RWPE1 (cell line): Measurements from ENCODE around the gene PEAK1.

Source experiments
- CTCF ChIA-PET: fragments of 350-600 bp; sonication (Branson Sonifier 250); formaldehyde crosslinking; extraction: SDS; loops from one replicate; lab custom pipeline; 2021; lab: Yijun Ruan, JAX
- POLR2A ChIA-PET: fragments of 400-600 bp; formaldehyde crosslinking; extraction: SDS; loops from one replicate; lab custom pipeline; 2020; ENCODE audit warnings: antibody characterized with exemption; ENCODE audit not compliant: low non-redundant PET; lab: Yijun Ruan, JAX
- DNase-seq: peaks from one replicate; pipeline ENCODE4 v3.0.0; 2012; ENCODE audit warnings: low spot score
- H3K27ac ChIP-seq: fragments of 450-650 bp; 2 replicates; pipeline ENCODE4 v1.5.1; 2017
- CTCF ChIP-seq: fragments of 450-650 bp; conservative IDR thresholded peaks from 2 replicates; pipeline ENCODE4 v1.5.1; 2017; ENCODE audit warnings: low read depth, mild to moderate bottlenecking

The PEAK1 gene

DNA sequence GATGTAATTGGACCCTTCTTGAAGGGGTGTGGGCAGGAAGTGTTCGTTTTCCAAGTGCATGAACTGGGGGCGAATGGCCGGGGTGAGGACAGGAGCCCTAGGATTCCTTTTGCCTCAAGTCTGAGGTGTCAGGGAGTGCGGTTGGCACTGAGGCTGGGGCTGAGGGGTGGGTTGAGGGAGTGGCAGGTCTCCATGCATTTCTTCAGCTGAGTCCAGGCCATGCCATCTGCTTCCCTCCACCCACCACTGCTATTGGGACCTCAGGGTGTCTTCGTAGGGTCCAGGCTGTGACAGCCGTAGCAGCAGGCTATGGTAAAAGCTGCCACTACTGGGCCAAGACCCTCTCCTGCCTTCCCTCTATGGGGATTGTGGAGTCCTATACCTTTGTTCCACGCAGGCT, 323.4 kb downstream of the PEAK1 start:
- H3K27ac ChIP-seq = no peak overlapping the region
- TF ChIP-seq CTCF = no peak
- no peak for DNase-seq
- ChIA-PET POLR2A (no interaction called here), CTCF (no interaction called here)

DNA sequence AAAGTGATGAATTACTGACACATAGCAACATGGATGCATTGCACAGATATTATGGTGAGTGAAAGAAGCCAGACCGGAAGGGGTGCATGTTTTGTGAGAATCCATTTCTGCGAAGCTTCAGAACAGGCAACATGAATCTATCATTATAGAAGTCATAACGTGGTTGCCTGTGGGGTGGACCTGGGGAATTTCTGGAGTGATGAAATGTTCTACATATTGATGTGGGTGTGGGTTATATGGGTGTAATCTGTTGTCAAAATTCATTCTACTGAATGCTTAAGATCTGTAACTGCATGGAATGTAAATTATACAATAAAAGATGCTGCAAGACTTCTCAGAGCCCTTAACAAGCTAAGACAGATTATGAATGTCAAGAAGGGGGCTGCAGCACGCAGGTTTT, 323.8 kb downstream of the PEAK1 start:
- no peak for DNase-seq
- no peak overlapping the region for H3K27ac ChIP-seq
- CTCF ChIA-PET = no interaction called here
- TF ChIP-seq CTCF = no peak
- POLR2A ChIA-PET = no interaction called here

DNA sequence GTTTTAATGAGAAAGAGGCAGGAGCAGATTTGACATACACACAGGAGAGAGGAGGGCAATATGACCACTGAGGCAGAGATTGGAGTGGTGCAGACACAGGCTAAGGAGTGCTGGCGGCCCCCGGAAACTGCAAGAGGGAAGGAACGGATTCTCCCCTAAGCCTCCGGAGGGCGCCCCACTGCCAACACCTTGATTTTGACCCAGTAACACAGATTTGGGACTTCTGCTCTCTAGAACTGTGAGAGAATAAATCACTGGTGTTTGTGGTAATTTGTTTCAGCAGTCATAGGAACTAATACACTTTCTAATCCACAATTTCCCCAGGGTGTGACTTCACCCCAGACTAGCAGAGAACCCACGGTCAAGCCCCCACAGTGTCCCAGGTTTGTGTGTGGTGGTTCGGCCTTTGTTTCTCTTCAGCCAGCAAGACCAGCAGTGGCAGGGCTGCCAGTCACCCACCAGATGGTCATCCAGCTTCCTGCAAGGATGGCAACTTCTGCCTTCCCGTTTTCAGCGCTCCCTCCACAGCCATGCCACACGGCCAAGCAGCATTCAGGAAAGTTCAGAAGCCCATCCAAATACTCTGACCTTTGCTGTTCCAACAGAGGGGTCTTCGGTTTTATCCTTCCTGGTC, 325.4 kb downstream of the PEAK1 start:
- H3K27ac ChIP-seq = no peak overlapping the region
- POLR2A ChIA-PET = no interaction called here
- no peak for DNase-seq
- CTCF ChIA-PET = interaction anchor here (0.7 to 1.0 kb wide), 2 partner anchors 13 to 70 kb away, joined by 3 read pairs; no protein-coding TSS in a partner anchor
- TF ChIP-seq CTCF = no peak

GRCh38 chr15:77093436-77093835, 326.5 kb downstream of the PEAK1 start:
- ChIA-PET POLR2A (no interaction called here), CTCF (interaction anchor here (0.7 to 1.0 kb wide), 2 partner anchors 14 to 1615 kb away, joined by 3 read pairs; no protein-coding TSS in a partner anchor)
- no peak overlapping the region for H3K27ac ChIP-seq
- no peak for TF ChIP-seq CTCF
- no peak for DNase-seq

DNA sequence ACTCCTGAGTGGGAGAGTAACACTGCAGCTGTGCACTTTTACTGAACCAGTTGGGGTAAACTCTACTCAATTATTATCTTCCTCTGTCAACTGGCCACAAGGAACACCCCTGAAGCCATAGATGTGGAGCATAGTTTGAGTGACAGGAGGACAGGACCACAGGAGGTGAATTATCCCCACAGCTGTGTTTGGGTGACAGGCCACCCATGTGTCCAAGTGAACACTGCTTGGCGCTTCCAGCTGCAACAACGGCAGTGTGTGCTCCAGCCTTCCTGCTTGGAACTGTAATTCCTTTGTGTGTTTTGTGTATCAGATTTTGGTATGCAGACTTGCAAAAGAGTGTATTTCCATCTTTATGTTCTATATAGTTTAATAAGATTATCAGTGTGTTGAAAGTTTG, 328.8 kb downstream of the PEAK1 start:
- CTCF ChIA-PET = no interaction called here
- DNase-seq = no peak

DNA sequence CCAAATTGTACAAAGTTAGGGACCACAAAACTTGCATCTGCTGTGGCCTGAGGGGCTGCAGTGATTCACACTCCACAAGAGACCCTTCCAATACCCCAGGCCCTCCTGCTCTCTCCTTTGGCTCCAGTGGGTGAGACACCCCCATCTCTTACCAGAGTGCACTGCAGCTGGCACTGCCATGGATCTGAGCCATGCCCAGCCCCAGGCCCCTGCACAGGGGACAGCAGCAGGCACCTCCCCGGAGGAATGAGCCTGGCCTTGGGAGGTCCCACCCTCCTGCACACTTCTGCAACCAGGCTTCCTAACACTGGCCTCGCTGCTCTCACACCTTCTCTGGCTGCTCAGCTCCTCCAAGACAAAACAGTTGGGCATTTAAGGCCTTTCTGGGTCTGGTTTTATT, 332.7 kb downstream of the PEAK1 start:
- POLR2A ChIA-PET = no interaction called here
- no peak overlapping the region for H3K27ac ChIP-seq
- TF ChIP-seq CTCF = no peak
- no peak for DNase-seq
- CTCF ChIA-PET = no interaction called here

More for the DNA sequence above, 328.8 kb downstream of the PEAK1 start:
- POLR2A ChIA-PET = no interaction called here
- H3K27ac ChIP-seq = no peak overlapping the region
- no peak for TF ChIP-seq CTCF
